ENCODE data around the gene SLC25A24. TPM values are rescaled to one million over a fixed set of nuclear protein-coding genes. Genes with fewer than 3 reads are reported as not detected.
A peak's percentile ranks its signal among the peaks of the same experiment; 100 is the strongest.
"Not testable (repeated sequence)": the region's sequence is repeated elsewhere in the genome, so short reads cannot be mapped to it uniquely, and the experiment has no call there.

Gene SLC25A24
- 34.5 and 35.4 TPM in 2 replicates for total RNA-seq (2021)
- percentile 89 among the genes with signal in this experiment for Bru-seq, nascent RNA
- percentile 81 among the genes with signal in this experiment for BruChase-seq, experiment 1, labeled RNA remaining after a 2-hour chase
- percentile 79 among the genes with signal in this experiment for BruChase-seq, experiment 2, labeled RNA remaining after a 6-hour chase
- long read RNA-seq, full-length matches to known transcripts = 58 of 75 reads
- long read RNA-seq, partial matches to known transcripts = 7 of 75 reads
- long read RNA-seq, other reads (novel, unspliced or antisense) = 10 of 75 reads

DNA sequence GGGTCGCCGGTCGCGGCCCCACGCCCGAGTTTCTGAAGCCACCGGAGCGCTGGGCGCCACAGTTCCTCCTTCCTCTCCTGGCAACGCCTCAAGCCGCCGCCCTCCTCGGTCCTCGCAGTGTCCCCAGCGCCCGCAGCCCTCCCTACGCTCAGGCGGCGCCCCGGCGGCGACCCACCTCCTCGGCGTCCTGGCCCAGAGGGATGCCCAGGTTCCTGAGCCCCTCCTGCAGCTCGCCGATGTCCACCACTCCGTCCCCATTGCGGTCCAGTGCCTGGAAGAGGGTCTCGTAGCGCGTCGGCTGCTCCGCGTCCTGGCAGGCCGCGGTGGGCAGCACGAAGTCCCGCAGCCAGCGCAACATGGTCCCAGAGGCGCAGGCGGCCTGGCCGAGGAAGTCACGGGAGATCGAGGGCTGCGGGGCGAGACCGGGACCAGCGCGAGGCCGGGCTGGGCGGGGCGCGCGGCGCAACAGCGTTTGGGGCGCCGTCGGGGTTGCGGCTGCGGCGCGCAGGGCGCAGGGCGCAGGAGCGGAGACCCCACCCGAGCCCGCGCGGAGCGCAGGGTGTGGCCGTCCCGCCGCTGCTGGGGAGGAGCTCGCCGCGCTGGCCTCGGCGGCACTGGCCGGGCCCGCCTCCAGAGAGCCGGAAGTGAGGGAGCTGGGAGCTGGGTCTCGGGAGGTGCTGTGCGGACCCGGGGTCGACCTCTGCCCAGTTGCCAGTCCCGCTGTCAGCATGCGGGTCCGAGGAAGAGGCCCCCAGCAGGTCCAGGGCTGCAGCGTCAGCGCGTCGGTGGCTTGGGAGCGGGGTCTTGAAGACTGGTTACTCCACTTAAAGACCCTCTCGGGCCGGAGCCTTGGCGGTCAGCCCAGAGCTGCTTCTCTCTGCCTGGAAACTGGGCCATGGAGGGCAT, at the start of gene SLC25A24:
Gene SLC25A24, minus strand, starts transcription at position 563 of the 906 bp plus-strand sequence. Its CDS starts 205 bp downstream, at position 358.
- intact Hi-C loops (cut with micrococcal nuclease; ENCODE audit: unreplicated experiment) = no loop called here
- Histone ChIP-seq H3K9me3 (ENCODE audit: low read depth, low read length, poor library complexity, severe bottlenecking) (peaks cover 16% of the 10 kb centered on the region), H3K27me3 (replicated peaks; ENCODE audit: insufficient read depth, low read depth, low read length, poor library complexity) (no peaks in the 10 kb centered on the region), H3K27ac (ENCODE audit: low read depth, low read length, poor library complexity, severe bottlenecking) (peak within 1 kb of the TSS; percentile 83), H3K4me1 (ENCODE audit: insufficient read depth, low read length, poor library complexity, severe bottlenecking) (peaks cover 9% of the 10 kb centered on the region), H3K4me3 (ENCODE audit: low read depth, low read length, poor library complexity, severe bottlenecking) (peak within 1 kb of the TSS; percentile 90), H3K36me3 (ENCODE audit: insufficient read depth, low read length, poor library complexity, severe bottlenecking) (peaks cover 29% of the 10 kb centered on the region)
- POLR2A ChIA-PET (ENCODE audit: low non-redundant PET) = no interaction called here
- TF ChIP-seq EZH2 (IDR thresholded peaks at IDR 0.05; ENCODE audit: borderline replicate concordance, low read depth, low read length, poor library complexity, severe bottlenecking) = no peak
- TF ChIP-seq, protein P1, sequence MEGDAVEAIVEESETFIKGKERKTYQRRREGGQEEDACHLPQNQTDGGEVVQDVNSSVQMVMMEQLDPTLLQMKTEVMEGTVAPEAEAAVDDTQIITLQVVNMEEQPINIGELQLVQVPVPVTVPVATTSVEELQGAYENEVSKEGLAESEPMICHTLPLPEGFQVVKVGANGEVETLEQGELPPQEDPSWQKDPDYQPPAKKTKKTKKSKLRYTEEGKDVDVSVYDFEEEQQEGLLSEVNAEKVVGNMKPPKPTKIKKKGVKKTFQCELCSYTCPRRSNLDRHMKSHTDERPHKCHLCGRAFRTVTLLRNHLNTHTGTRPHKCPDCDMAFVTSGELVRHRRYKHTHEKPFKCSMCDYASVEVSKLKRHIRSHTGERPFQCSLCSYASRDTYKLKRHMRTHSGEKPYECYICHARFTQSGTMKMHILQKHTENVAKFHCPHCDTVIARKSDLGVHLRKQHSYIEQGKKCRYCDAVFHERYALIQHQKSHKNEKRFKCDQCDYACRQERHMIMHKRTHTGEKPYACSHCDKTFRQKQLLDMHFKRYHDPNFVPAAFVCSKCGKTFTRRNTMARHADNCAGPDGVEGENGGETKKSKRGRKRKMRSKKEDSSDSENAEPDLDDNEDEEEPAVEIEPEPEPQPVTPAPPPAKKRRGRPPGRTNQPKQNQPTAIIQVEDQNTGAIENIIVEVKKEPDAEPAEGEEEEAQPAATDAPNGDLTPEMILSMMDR (conservative IDR thresholded peaks at IDR 0.05; ENCODE audit: low read depth, low read length) = no peak
- CTCF ChIA-PET = interaction anchor here (1.0 to 1.6 kb wide), 3 partner anchors 11 to 418 kb away, joined by 3 to 8 read pairs (median 6); no protein-coding TSS in a partner anchor
- DNase-seq (ENCODE audit: low spot score) = peak; percentile 92
- no TSS peak for BruUV-seq (replicated peaks)

GRCh38 chr1:108243976-108244375, 43.8 kb upstream of the SLC25A24 start, which contains the start of gene NBPF4:
TSS of gene NBPF4 (minus strand) at chr1:108244076. CDS start at chr1:108243761, 315 bp downstream.
- POLR2A ChIA-PET (ENCODE audit: low non-redundant PET); DNase-seq (ENCODE audit: low spot score); BruUV-seq (replicated peaks): not testable (repeated sequence)

DNA sequence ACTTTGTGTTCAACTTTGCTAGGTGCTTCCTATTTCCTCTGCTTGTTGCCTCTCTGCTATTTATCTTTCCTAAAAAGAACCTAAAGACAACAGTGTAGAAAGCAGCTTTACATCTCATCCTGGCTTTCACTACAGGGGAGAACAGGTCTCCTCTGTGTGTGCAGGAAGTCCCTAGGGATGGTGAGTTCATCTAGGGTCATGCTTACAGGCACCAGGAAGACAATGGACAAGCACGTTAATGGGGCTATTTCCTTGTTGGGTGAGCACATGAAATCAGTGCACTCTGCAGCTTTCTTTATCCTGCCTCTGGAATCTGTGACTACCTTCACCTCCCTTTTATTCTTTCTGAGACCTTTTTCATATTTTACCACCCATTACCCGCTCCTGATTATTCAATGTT, 39.3 kb upstream of the SLC25A24 start:
- intact Hi-C loops (cut with micrococcal nuclease; ENCODE audit: unreplicated experiment); CTCF ChIA-PET; POLR2A ChIA-PET (ENCODE audit: low non-redundant PET): not testable (repeated sequence)

More at GRCh38 chr1:108243976-108244375, 43.8 kb upstream of the SLC25A24 start, which contains the start of gene NBPF4:
- H3K27ac ChIP-seq (ENCODE audit: low read depth, low read length, poor library complexity, severe bottlenecking); H3K27me3 ChIP-seq (replicated peaks; ENCODE audit: insufficient read depth, low read depth, low read length, poor library complexity); CTCF ChIA-PET; H3K4me1 ChIP-seq (ENCODE audit: insufficient read depth, low read length, poor library complexity, severe bottlenecking); H3K9me3 ChIP-seq (ENCODE audit: low read depth, low read length, poor library complexity, severe bottlenecking); H3K36me3 ChIP-seq (ENCODE audit: insufficient read depth, low read length, poor library complexity, severe bottlenecking); intact Hi-C loops (cut with micrococcal nuclease; ENCODE audit: unreplicated experiment); H3K4me3 ChIP-seq (ENCODE audit: low read depth, low read length, poor library complexity, severe bottlenecking): not testable (repeated sequence)

GRCh38 chr1:108235308-108235707, 35.2 kb upstream of the SLC25A24 start:
- H3K4me3 ChIP-seq (ENCODE audit: low read depth, low read length, poor library complexity, severe bottlenecking); H3K27me3 ChIP-seq (replicated peaks; ENCODE audit: insufficient read depth, low read depth, low read length, poor library complexity); H3K4me1 ChIP-seq (ENCODE audit: insufficient read depth, low read length, poor library complexity, severe bottlenecking); BruUV-seq (replicated peaks); H3K36me3 ChIP-seq (ENCODE audit: insufficient read depth, low read length, poor library complexity, severe bottlenecking); POLR2A ChIA-PET (ENCODE audit: low non-redundant PET); H3K27ac ChIP-seq (ENCODE audit: low read depth, low read length, poor library complexity, severe bottlenecking); CTCF ChIA-PET; H3K9me3 ChIP-seq (ENCODE audit: low read depth, low read length, poor library complexity, severe bottlenecking); intact Hi-C loops (cut with micrococcal nuclease; ENCODE audit: unreplicated experiment); DNase-seq (ENCODE audit: low spot score): not testable (repeated sequence)

More for the DNA sequence above, 39.3 kb upstream of the SLC25A24 start:
- not testable (repeated sequence) for H3K27ac ChIP-seq (ENCODE audit: low read depth, low read length, poor library complexity, severe bottlenecking); BruUV-seq (replicated peaks); H3K36me3 ChIP-seq (ENCODE audit: insufficient read depth, low read length, poor library complexity, severe bottlenecking); H3K4me3 ChIP-seq (ENCODE audit: low read depth, low read length, poor library complexity, severe bottlenecking); DNase-seq (ENCODE audit: low spot score); H3K27me3 ChIP-seq (replicated peaks; ENCODE audit: insufficient read depth, low read depth, low read length, poor library complexity); H3K9me3 ChIP-seq (ENCODE audit: low read depth, low read length, poor library complexity, severe bottlenecking); H3K4me1 ChIP-seq (ENCODE audit: insufficient read depth, low read length, poor library complexity, severe bottlenecking)

DNA sequence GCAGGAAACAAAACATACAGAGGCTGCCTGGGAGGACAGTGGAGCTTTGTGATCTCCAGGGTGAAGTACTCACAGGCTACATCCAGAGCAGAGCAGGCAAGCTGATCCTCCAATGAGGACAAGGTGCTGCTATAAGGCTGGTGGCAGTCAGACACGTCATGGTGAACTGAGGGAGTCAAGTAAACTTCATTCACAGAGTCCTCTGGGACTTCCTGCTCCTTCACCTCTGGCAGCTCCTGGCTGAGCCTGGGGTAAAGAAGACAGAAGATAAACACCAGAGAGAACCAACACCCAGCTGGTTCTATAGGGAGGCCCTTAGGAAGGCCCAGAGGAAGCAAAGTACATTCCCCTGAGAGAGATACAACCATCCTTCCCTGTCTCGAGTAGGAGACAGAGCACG, 32.0 kb upstream of the SLC25A24 start:
- BruUV-seq (replicated peaks); H3K4me3 ChIP-seq (ENCODE audit: low read depth, low read length, poor library complexity, severe bottlenecking); H3K27me3 ChIP-seq (replicated peaks; ENCODE audit: insufficient read depth, low read depth, low read length, poor library complexity); H3K9me3 ChIP-seq (ENCODE audit: low read depth, low read length, poor library complexity, severe bottlenecking); H3K4me1 ChIP-seq (ENCODE audit: insufficient read depth, low read length, poor library complexity, severe bottlenecking); POLR2A ChIA-PET (ENCODE audit: low non-redundant PET); CTCF ChIA-PET; DNase-seq (ENCODE audit: low spot score); H3K27ac ChIP-seq (ENCODE audit: low read depth, low read length, poor library complexity, severe bottlenecking); intact Hi-C loops (cut with micrococcal nuclease; ENCODE audit: unreplicated experiment); H3K36me3 ChIP-seq (ENCODE audit: insufficient read depth, low read length, poor library complexity, severe bottlenecking): not testable (repeated sequence)

DNA sequence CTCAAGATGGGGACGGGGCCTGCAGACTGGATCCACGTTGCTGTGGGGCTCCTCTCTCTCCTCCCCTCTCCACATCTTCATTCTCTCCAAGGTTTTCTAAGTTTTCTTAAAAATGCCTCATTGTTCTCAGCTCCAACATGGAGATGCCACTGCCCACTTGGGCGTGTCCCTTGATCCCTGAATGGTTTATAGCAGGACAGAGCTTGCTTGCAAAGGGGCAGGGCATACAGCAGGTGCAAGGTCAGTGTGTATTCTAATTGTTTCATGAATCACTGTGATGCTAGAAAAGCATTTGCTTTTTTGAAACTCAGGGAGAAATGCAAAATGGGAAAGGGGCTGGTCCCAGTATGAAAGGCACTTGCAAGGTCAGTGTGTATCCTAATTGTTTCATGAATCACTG, 29.8 kb upstream of the SLC25A24 start:
- H3K36me3 ChIP-seq (ENCODE audit: insufficient read depth, low read length, poor library complexity, severe bottlenecking); POLR2A ChIA-PET (ENCODE audit: low non-redundant PET); DNase-seq (ENCODE audit: low spot score); CTCF ChIA-PET; H3K4me1 ChIP-seq (ENCODE audit: insufficient read depth, low read length, poor library complexity, severe bottlenecking); H3K27me3 ChIP-seq (replicated peaks; ENCODE audit: insufficient read depth, low read depth, low read length, poor library complexity); H3K27ac ChIP-seq (ENCODE audit: low read depth, low read length, poor library complexity, severe bottlenecking); BruUV-seq (replicated peaks); H3K4me3 ChIP-seq (ENCODE audit: low read depth, low read length, poor library complexity, severe bottlenecking); H3K9me3 ChIP-seq (ENCODE audit: low read depth, low read length, poor library complexity, severe bottlenecking); intact Hi-C loops (cut with micrococcal nuclease; ENCODE audit: unreplicated experiment): not testable (repeated sequence)
